HL-60 (cell line): ENCODE data around the gene NOD2.

ENCODE experiments used
- POLR2AphosphoS5 ChIP-seq: IDR thresholded peaks from 2 replicates; pipeline ENCODE4 v1.6.1; 2012; ENCODE audit warnings: low read depth
- TF ChIP-seq, protein P1 (sequence below): IDR thresholded peaks from one replicate; pipeline ENCODE4 v1.5.1; 2011; ENCODE audit warnings: low read length, control low read depth, inconsistent platforms; ENCODE audit not compliant: insufficient read depth
- TF ChIP-seq, protein P2 (sequence below): IDR thresholded peaks from 2 replicates; pipeline ENCODE4 v1.6.1; 2012; ENCODE audit warnings: low read depth; ENCODE audit not compliant: insufficient replicate concordance

DNA sequence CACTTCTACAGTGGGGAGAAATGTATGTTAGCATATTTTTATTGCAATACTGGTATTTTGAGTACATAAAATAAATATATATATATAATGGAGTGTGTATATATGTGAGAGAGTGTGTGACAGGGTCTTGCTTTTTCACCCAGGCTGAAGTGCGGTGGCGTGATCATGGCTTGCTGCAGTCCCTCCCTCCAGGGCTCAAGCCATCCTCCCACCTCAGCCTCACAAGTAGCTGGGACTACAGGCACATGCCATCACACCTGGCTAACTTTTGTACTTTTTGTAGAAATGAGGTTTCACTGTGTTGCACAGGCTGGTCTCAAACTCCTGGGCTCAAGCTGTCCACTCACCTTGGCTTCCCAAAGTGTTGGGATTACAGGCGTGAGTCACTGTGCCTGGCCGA lies 52.5 kb downstream of the NOD2 start:
- TF ChIP-seq, protein P1, sequence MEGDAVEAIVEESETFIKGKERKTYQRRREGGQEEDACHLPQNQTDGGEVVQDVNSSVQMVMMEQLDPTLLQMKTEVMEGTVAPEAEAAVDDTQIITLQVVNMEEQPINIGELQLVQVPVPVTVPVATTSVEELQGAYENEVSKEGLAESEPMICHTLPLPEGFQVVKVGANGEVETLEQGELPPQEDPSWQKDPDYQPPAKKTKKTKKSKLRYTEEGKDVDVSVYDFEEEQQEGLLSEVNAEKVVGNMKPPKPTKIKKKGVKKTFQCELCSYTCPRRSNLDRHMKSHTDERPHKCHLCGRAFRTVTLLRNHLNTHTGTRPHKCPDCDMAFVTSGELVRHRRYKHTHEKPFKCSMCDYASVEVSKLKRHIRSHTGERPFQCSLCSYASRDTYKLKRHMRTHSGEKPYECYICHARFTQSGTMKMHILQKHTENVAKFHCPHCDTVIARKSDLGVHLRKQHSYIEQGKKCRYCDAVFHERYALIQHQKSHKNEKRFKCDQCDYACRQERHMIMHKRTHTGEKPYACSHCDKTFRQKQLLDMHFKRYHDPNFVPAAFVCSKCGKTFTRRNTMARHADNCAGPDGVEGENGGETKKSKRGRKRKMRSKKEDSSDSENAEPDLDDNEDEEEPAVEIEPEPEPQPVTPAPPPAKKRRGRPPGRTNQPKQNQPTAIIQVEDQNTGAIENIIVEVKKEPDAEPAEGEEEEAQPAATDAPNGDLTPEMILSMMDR: no peak
- TF ChIP-seq, protein P2, sequence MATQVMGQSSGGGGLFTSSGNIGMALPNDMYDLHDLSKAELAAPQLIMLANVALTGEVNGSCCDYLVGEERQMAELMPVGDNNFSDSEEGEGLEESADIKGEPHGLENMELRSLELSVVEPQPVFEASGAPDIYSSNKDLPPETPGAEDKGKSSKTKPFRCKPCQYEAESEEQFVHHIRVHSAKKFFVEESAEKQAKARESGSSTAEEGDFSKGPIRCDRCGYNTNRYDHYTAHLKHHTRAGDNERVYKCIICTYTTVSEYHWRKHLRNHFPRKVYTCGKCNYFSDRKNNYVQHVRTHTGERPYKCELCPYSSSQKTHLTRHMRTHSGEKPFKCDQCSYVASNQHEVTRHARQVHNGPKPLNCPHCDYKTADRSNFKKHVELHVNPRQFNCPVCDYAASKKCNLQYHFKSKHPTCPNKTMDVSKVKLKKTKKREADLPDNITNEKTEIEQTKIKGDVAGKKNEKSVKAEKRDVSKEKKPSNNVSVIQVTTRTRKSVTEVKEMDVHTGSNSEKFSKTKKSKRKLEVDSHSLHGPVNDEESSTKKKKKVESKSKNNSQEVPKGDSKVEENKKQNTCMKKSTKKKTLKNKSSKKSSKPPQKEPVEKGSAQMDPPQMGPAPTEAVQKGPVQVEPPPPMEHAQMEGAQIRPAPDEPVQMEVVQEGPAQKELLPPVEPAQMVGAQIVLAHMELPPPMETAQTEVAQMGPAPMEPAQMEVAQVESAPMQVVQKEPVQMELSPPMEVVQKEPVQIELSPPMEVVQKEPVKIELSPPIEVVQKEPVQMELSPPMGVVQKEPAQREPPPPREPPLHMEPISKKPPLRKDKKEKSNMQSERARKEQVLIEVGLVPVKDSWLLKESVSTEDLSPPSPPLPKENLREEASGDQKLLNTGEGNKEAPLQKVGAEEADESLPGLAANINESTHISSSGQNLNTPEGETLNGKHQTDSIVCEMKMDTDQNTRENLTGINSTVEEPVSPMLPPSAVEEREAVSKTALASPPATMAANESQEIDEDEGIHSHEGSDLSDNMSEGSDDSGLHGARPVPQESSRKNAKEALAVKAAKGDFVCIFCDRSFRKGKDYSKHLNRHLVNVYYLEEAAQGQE: no peak
- no peak for TF ChIP-seq POLR2AphosphoS5
